Measurements from ENCODE around the gene CWF19L2. TPM values are rescaled to one million over a fixed set of nuclear protein-coding genes. Genes with fewer than 3 reads are reported as not detected.
"Not testable (repeated sequence)": the region's sequence is repeated elsewhere in the genome, so short reads cannot be mapped to it uniquely, and the experiment has no call there.

The CWF19L2 gene
- total RNA-seq, 1 donor from 2014 or later, result 7.9 TPM

DNA sequence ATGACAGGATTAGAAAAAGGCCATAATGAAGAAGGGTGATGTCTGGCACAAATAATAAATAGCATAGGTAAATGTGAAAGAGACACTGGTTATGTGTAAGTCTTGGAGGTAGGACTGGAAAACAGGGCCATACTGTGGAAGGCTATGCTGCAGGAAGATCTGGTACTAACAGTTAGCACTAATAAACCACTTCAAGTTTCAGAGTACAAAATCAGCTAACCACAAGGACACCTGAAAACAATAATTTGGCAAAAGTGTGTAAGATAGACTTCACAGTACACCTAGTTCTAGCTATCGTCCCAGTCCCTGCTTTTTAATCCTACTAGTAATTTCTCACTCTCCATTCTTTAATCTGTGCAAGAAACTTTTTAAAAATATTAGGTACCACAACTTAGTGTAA is 44.3 kb downstream of the CWF19L2 start:
- Mint-ChIP-seq H3K27ac (ENCODE audit: unreplicated experiment) (no peak overlapping the region), H3K27me3 (ENCODE audit: low read depth) (no peaks in the 10 kb centered on the region), H3K4me1 (ENCODE audit: low read depth) (no peaks in the 10 kb centered on the region), H3K9me3 (ENCODE audit: low read depth) (no peaks in the 10 kb centered on the region), H3K36me3 (ENCODE audit: low read depth) (peaks cover 10% of the 10 kb centered on the region), H3K4me3 (ENCODE audit: unreplicated experiment) (no peak overlapping the region)
- no peak for DNase-seq (ENCODE audit: low spot score)
- TF ChIP-seq, protein P1, sequence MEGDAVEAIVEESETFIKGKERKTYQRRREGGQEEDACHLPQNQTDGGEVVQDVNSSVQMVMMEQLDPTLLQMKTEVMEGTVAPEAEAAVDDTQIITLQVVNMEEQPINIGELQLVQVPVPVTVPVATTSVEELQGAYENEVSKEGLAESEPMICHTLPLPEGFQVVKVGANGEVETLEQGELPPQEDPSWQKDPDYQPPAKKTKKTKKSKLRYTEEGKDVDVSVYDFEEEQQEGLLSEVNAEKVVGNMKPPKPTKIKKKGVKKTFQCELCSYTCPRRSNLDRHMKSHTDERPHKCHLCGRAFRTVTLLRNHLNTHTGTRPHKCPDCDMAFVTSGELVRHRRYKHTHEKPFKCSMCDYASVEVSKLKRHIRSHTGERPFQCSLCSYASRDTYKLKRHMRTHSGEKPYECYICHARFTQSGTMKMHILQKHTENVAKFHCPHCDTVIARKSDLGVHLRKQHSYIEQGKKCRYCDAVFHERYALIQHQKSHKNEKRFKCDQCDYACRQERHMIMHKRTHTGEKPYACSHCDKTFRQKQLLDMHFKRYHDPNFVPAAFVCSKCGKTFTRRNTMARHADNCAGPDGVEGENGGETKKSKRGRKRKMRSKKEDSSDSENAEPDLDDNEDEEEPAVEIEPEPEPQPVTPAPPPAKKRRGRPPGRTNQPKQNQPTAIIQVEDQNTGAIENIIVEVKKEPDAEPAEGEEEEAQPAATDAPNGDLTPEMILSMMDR (IDR thresholded peaks at IDR 0.05), result no peak

DNA sequence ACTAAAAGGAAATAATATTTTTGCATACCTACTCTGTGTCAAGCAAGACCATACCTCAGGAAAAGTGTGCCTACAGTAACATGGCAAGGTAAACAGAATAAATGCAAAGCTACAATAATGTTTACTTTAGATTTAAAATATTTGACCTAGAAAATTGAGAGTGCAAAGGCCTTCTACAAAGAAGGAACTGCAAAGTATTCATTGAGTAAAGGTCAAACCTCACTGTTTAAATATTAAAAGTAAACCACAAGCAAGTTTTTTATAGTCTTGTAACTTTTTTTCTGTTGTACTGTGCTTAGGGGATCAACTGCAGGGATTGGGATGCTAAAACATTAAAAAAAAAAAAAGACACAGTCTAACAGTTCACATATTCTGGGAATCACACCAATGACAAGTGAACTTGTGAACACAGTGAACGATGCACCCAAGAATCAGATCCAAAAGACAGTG is 48.8 kb downstream of the CWF19L2 start:
- DNase-seq (ENCODE audit: low spot score), result no peak
- H3K4me1 Mint-ChIP-seq (ENCODE audit: low read depth), result no peaks in the 10 kb centered on the region
- no peak overlapping the region for H3K4me3 Mint-ChIP-seq (ENCODE audit: unreplicated experiment)
- peaks cover 9% of the 10 kb centered on the region for H3K36me3 Mint-ChIP-seq (ENCODE audit: low read depth)
- TF ChIP-seq, protein P1 (IDR thresholded peaks at IDR 0.05), result no peak
- no peak overlapping the region for H3K27ac Mint-ChIP-seq (ENCODE audit: unreplicated experiment)
- no peaks in the 10 kb centered on the region for H3K27me3 Mint-ChIP-seq (ENCODE audit: low read depth)
- no peaks in the 10 kb centered on the region for H3K9me3 Mint-ChIP-seq (ENCODE audit: low read depth)

DNA sequence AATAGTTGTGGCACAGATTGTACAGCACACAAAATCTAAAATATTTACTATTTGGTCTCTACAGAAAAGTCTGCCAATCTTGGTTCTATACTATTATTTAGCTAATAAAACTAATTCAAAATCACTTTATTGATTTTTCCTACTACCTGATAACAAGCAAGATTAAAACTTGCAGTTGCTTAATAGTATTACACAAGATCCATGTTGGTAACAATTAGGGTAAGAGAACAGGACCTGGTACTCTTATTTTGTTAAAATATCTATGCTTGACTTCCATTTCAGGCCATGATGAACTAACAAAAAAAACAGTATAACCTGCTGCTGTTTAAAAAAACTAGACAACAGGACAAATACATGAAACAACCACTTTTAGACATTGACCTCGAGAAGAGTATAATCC is 52.4 kb downstream of the CWF19L2 start:
- DNase-seq (ENCODE audit: low spot score), result no peak
- no peaks in the 10 kb centered on the region for H3K4me1 Mint-ChIP-seq (ENCODE audit: low read depth)
- TF ChIP-seq, protein P1 (IDR thresholded peaks at IDR 0.05), result no peak
- no peaks in the 10 kb centered on the region for H3K27me3 Mint-ChIP-seq (ENCODE audit: low read depth)
- H3K27ac Mint-ChIP-seq (ENCODE audit: unreplicated experiment), result no peak overlapping the region
- peaks cover 21% of the 10 kb centered on the region for H3K36me3 Mint-ChIP-seq (ENCODE audit: low read depth)
- no peak overlapping the region for H3K4me3 Mint-ChIP-seq (ENCODE audit: unreplicated experiment)
- peaks cover 20% of the 10 kb centered on the region for H3K9me3 Mint-ChIP-seq (ENCODE audit: low read depth)

DNA sequence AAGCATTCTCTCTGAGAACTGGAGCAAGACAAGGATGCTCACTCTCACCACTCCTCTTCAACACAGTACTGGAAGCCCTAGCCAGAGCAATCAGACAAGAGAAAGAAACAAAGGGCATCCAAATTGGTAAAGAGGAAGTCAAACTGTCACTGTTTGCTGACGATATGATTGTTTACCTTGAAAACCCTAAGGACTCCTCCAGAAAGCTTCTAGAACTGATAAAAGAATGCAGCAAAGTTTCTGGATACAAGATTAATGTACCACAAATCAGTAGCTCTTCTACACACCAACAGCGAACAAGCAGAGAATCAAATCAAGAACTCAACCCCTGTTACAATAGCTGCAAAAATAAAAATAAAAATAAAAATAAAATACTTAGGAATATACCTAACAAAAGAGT is 56.5 kb downstream of the CWF19L2 start:
- not testable (repeated sequence) for H3K27me3 Mint-ChIP-seq (ENCODE audit: low read depth); DNase-seq (ENCODE audit: low spot score); H3K4me3 Mint-ChIP-seq (ENCODE audit: unreplicated experiment); H3K27ac Mint-ChIP-seq (ENCODE audit: unreplicated experiment); H3K4me1 Mint-ChIP-seq (ENCODE audit: low read depth)
- Mint-ChIP-seq H3K36me3 (ENCODE audit: low read depth) (peaks cover 38% of the 10 kb centered on the region), H3K9me3 (ENCODE audit: low read depth) (peaks cover 39% of the 10 kb centered on the region)

DNA sequence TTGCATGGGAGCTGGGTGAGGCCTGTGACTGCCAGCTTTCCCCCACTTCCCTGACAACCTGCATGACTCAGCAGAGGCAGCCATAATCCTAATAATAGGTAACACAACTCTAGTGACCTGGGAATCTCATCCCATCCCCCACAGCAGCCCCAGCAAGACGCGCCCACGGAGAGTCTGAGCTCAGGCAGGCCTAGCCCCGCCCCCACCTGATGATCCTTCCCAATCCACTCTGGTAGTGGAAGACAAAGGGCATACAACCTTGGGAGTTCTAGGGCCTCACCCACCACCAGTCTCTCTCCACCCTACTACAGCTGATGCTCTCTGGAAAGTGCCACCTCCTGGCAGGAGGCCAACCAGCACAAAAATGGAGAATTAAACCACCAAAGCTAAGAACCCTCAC is 60.3 kb downstream of the CWF19L2 start:
- H3K36me3 Mint-ChIP-seq (ENCODE audit: low read depth), result peaks cover 28% of the 10 kb centered on the region

DNA sequence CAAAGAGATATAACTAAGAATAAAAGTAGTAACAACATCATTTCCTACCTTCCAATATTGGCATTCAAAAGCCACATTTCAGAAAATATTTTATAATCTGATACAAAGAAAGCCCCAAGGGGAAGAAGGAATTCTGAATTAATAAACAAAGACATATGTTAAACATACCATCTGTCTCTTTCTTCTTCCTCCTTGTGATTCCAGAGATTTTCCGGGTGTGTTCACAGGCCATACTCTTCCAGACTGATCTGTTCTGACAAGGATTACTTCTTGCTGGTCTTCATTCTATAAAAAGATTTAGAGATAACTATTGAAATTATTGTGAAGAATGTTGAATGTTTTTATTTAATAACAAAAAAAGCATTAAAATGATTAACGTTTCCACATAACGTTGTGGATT is 65.0 kb downstream of the CWF19L2 start:
- peaks cover 25% of the 10 kb centered on the region for H3K36me3 Mint-ChIP-seq (ENCODE audit: low read depth)
- no peak overlapping the region for H3K4me3 Mint-ChIP-seq (ENCODE audit: unreplicated experiment)
- DNase-seq (ENCODE audit: low spot score), result no peak
- H3K27me3 Mint-ChIP-seq (ENCODE audit: low read depth), result no peaks in the 10 kb centered on the region
- TF ChIP-seq, protein P1 (IDR thresholded peaks at IDR 0.05), result no peak
- H3K4me1 Mint-ChIP-seq (ENCODE audit: low read depth), result peaks cover 3% of the 10 kb centered on the region
- no peaks in the 10 kb centered on the region for H3K9me3 Mint-ChIP-seq (ENCODE audit: low read depth)
- no peak overlapping the region for H3K27ac Mint-ChIP-seq (ENCODE audit: unreplicated experiment)

More for the DNA sequence above, 60.3 kb downstream of the CWF19L2 start:
- TF ChIP-seq, protein P1 (IDR thresholded peaks at IDR 0.05), result no peak
- Mint-ChIP-seq H3K27ac (ENCODE audit: unreplicated experiment) (no peak overlapping the region), H3K9me3 (ENCODE audit: low read depth) (peaks cover 29% of the 10 kb centered on the region), H3K4me3 (ENCODE audit: unreplicated experiment) (no peak overlapping the region), H3K27me3 (ENCODE audit: low read depth) (no peaks in the 10 kb centered on the region), H3K4me1 (ENCODE audit: low read depth) (no peaks in the 10 kb centered on the region)
- DNase-seq (ENCODE audit: low spot score), result no peak

DNA sequence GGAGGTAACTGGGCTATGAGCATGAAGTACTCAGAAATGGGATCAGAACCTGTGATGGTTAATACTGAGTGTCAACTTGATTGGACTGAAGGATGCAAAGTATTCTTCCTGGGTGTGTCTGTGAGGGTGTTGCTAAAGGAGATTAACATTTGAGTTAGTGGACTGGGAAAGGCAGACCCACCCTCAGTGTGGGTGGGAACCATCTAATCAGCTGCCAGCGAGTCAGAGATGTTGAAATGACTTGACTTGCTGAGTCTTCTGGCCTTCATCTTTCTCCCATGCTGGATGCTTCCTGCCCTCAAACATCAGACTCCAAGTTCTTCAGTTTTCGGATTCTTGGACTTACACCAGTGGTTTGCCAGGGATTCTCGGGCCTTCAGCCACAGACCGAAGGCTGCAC is 66.9 kb downstream of the CWF19L2 start:
- H3K9me3 Mint-ChIP-seq (ENCODE audit: low read depth); DNase-seq (ENCODE audit: low spot score); H3K27me3 Mint-ChIP-seq (ENCODE audit: low read depth); H3K4me3 Mint-ChIP-seq (ENCODE audit: unreplicated experiment); H3K27ac Mint-ChIP-seq (ENCODE audit: unreplicated experiment); H3K4me1 Mint-ChIP-seq (ENCODE audit: low read depth): not testable (repeated sequence)
- peaks cover 24% of the 10 kb centered on the region for H3K36me3 Mint-ChIP-seq (ENCODE audit: low read depth)

Data from chondrocyte (in vitro differentiated cells).